AG10803 (cell line): ENCODE results near the gene CMIP.
"Not testable (repeated sequence)": the region's sequence is repeated elsewhere in the genome, so short reads cannot be mapped to it uniquely, and the experiment has no call there.

ENCODE experiments used
- DNase-seq: peaks from one replicate; pipeline ENCODE4 v3.0.0; 2010; ENCODE audit warnings: low read depth
- H3K4me3 ChIP-seq: 2 replicates; pipeline ENCODE4 v1.5.1; 2011; ENCODE audit warnings: mild to moderate bottlenecking, low read length, control low read depth
- CTCF ChIP-seq: conservative IDR thresholded peaks from 2 replicates; pipeline ENCODE4 v1.5.1; 2011; ENCODE audit warnings: mild to moderate bottlenecking, low read length, control low read depth, inconsistent platforms

CMIP gene

GRCh38 chr16:81413245-81413990 lies 31.2 kb upstream of the CMIP start:
- no peak for TF ChIP-seq CTCF
- no peak overlapping the region for H3K4me3 ChIP-seq
- no peak for DNase-seq

- TF ChIP-seq CTCF: no peak
- H3K4me3 ChIP-seq: no peak overlapping the region
- DNase-seq: no peak
Observed at GRCh38 chr16:81415751-81416150, 28.9 kb upstream of the CMIP start.

GRCh38 chr16:81416749-81417148 lies 27.9 kb upstream of the CMIP start:
- DNase-seq: no peak
- no peak overlapping the region for H3K4me3 ChIP-seq
- TF ChIP-seq CTCF: no peak

- no peak for DNase-seq
- H3K4me3 ChIP-seq: no peak overlapping the region
- no peak for TF ChIP-seq CTCF
Observed at GRCh38 chr16:81417210-81417609, 27.4 kb upstream of the CMIP start.

GRCh38 chr16:81419806-81420205 lies 24.8 kb upstream of the CMIP start:
- H3K4me3 ChIP-seq: no peak overlapping the region
- TF ChIP-seq CTCF: no peak
- DNase-seq: no peak

- no peak for TF ChIP-seq CTCF
- H3K4me3 ChIP-seq: no peak overlapping the region
- no peak for DNase-seq
Observed at GRCh38 chr16:81421126-81421525, 23.5 kb upstream of the CMIP start.

GRCh38 chr16:81421536-81421935 lies 23.1 kb upstream of the CMIP start:
- no peak for TF ChIP-seq CTCF
- DNase-seq: no peak

GRCh38 chr16:81422153-81422552 lies 22.5 kb upstream of the CMIP start:
- H3K4me3 ChIP-seq, DNase-seq: not testable (repeated sequence)

More at GRCh38 chr16:81421536-81421935, 23.1 kb upstream of the CMIP start:
- H3K4me3 ChIP-seq: no peak overlapping the region
